ENCODE results near the gene MCOLN1. TPM values are rescaled to one million over a fixed set of nuclear protein-coding genes. Genes with fewer than 3 reads are reported as not detected.
A peak's percentile ranks its signal among the peaks of the same experiment; 100 is the strongest.

The MCOLN1 gene
- total RNA-seq, 1 experiment from 2014 or later, result 2.9 TPM

GRCh38 chr19:7522923-7523667, 671 bp downstream of the MCOLN1 start:
- no peak overlapping the region for H3K27ac ChIP-seq
- no peak for DNase-seq (ENCODE audit: low read depth in 1 of 2, low spot score in 2 of 2)

GRCh38 chr19:7524523-7524922, 2.1 kb downstream of the MCOLN1 start:
- no peak overlapping the region for H3K27ac ChIP-seq
- no peak for DNase-seq (ENCODE audit: low read depth in 1 of 2, low spot score in 2 of 2)

More at GRCh38 chr19:7522923-7523667, 671 bp downstream of the MCOLN1 start:
- H3K9me3 ChIP-seq (replicated peaks), result no peaks in the 10 kb centered on the region
- H3K36me3 ChIP-seq, result peaks cover 5% of the 10 kb centered on the region
- H3K27me3 ChIP-seq (replicated peaks), result no peaks in the 10 kb centered on the region
- peak overlapping the region; percentile 69 for H3K4me3 ChIP-seq
- peaks cover 14% of the 10 kb centered on the region for H3K4me1 ChIP-seq (replicated peaks)

GRCh38 chr19:7524992-7525739, 2.7 kb downstream of the MCOLN1 start:
- H3K4me3 ChIP-seq, result no peak overlapping the region
- no peak for DNase-seq (ENCODE audit: low read depth in 1 of 2, low spot score in 2 of 2)
- H3K27ac ChIP-seq, result no peak overlapping the region
- H3K27me3 ChIP-seq (replicated peaks), result no peaks in the 10 kb centered on the region
- peaks cover 9% of the 10 kb centered on the region for H3K36me3 ChIP-seq
- peaks cover 14% of the 10 kb centered on the region for H3K4me1 ChIP-seq (replicated peaks)
- no peaks in the 10 kb centered on the region for H3K9me3 ChIP-seq (replicated peaks)

More at GRCh38 chr19:7524523-7524922, 2.1 kb downstream of the MCOLN1 start:
- H3K9me3 ChIP-seq (replicated peaks), result no peaks in the 10 kb centered on the region
- H3K4me3 ChIP-seq, result no peak overlapping the region
- no peaks in the 10 kb centered on the region for H3K27me3 ChIP-seq (replicated peaks)
- H3K4me1 ChIP-seq (replicated peaks), result peaks cover 14% of the 10 kb centered on the region
- peaks cover 5% of the 10 kb centered on the region for H3K36me3 ChIP-seq

GRCh38 chr19:7526059-7526929, 3.9 kb downstream of the MCOLN1 start:
- Histone ChIP-seq H3K4me3 (no peak overlapping the region), H3K27me3 (replicated peaks) (no peaks in the 10 kb centered on the region)
- no peak for DNase-seq (ENCODE audit: low read depth in 1 of 2, low spot score in 2 of 2)

GRCh38 chr19:7527516-7528191, 5.2 kb downstream of the MCOLN1 start:
- H3K4me3 ChIP-seq, result no peak overlapping the region
- no peak for DNase-seq (ENCODE audit: low read depth in 1 of 2, low spot score in 2 of 2)
- no peaks in the 10 kb centered on the region for H3K27me3 ChIP-seq (replicated peaks)
- H3K9me3 ChIP-seq (replicated peaks), result no peaks in the 10 kb centered on the region
- H3K27ac ChIP-seq, result no peak overlapping the region
- peaks cover 8% of the 10 kb centered on the region for H3K4me1 ChIP-seq (replicated peaks)
- peaks cover 9% of the 10 kb centered on the region for H3K36me3 ChIP-seq

More at GRCh38 chr19:7526059-7526929, 3.9 kb downstream of the MCOLN1 start:
- Histone ChIP-seq H3K36me3 (peaks cover 9% of the 10 kb centered on the region), H3K4me1 (replicated peaks) (peaks cover 14% of the 10 kb centered on the region), H3K9me3 (replicated peaks) (no peaks in the 10 kb centered on the region), H3K27ac (no peak overlapping the region)

- H3K4me1 ChIP-seq (replicated peaks), result peaks cover 4% of the 10 kb centered on the region
- DNase-seq (ENCODE audit: low read depth in 1 of 2, low spot score in 2 of 2), result no peak
- no peaks in the 10 kb centered on the region for H3K9me3 ChIP-seq (replicated peaks)
- no peak overlapping the region for H3K4me3 ChIP-seq
- H3K27me3 ChIP-seq (replicated peaks), result no peaks in the 10 kb centered on the region
- H3K36me3 ChIP-seq, result peaks cover 14% of the 10 kb centered on the region
- no peak overlapping the region for H3K27ac ChIP-seq
These were observed 5.7 kb downstream of the MCOLN1 start for GRCh38 chr19:7528192-7528519.

- H3K36me3 ChIP-seq, result peaks cover 19% of the 10 kb centered on the region
- no peaks in the 10 kb centered on the region for H3K9me3 ChIP-seq (replicated peaks)
- peaks cover 5% of the 10 kb centered on the region for H3K4me1 ChIP-seq (replicated peaks)
- H3K27ac ChIP-seq, result no peak overlapping the region
- no peaks in the 10 kb centered on the region for H3K27me3 ChIP-seq (replicated peaks)
- no peak for DNase-seq (ENCODE audit: low read depth in 1 of 2, low spot score in 2 of 2)
- no peak overlapping the region for H3K4me3 ChIP-seq
These were observed 6.3 kb downstream of the MCOLN1 start for GRCh38 chr19:7528522-7529245.

- no peak overlapping the region for H3K4me3 ChIP-seq
- no peak overlapping the region for H3K27ac ChIP-seq
- no peaks in the 10 kb centered on the region for H3K9me3 ChIP-seq (replicated peaks)
- DNase-seq (ENCODE audit: low read depth in 1 of 2, low spot score in 2 of 2), result no peak
- H3K4me1 ChIP-seq (replicated peaks), result peaks cover 8% of the 10 kb centered on the region
- H3K27me3 ChIP-seq (replicated peaks), result no peaks in the 10 kb centered on the region
- H3K36me3 ChIP-seq, result peaks cover 19% of the 10 kb centered on the region
These were observed 6.8 kb downstream of the MCOLN1 start for GRCh38 chr19:7529246-7529600.

- no peak for DNase-seq (ENCODE audit: low read depth in 1 of 2, low spot score in 2 of 2)
- H3K36me3 ChIP-seq, result peaks cover 19% of the 10 kb centered on the region
- H3K27me3 ChIP-seq (replicated peaks), result no peaks in the 10 kb centered on the region
- H3K4me3 ChIP-seq, result no peak overlapping the region
- no peaks in the 10 kb centered on the region for H3K9me3 ChIP-seq (replicated peaks)
- no peak overlapping the region for H3K27ac ChIP-seq
- H3K4me1 ChIP-seq (replicated peaks), result peaks cover 10% of the 10 kb centered on the region
These were observed 7.4 kb downstream of the MCOLN1 start for GRCh38 chr19:7529610-7530490.

GRCh38 chr19:7533281-7533885, 11.0 kb downstream of the MCOLN1 start:
- H3K27me3 ChIP-seq (replicated peaks), result no peaks in the 10 kb centered on the region
- H3K4me3 ChIP-seq, result peak overlapping the region; percentile 78
- peaks cover 18% of the 10 kb centered on the region for H3K4me1 ChIP-seq (replicated peaks)
- 0 out of 2 replicates have a peak overlapping the region, but pooled peaks have one; percentile 44 for H3K27ac ChIP-seq
- peaks cover 20% of the 10 kb centered on the region for H3K36me3 ChIP-seq
- no peaks in the 10 kb centered on the region; the same call in 1 of the 2 replicates for H3K9me3 ChIP-seq (replicated peaks)
- peak in 1 of 2 experiments; percentile 19 for DNase-seq (ENCODE audit: low read depth in 1 of 2, low spot score in 2 of 2)

GRCh38 chr19:7533925-7534480, 11.6 kb downstream of the MCOLN1 start:
- H3K36me3 ChIP-seq, result peaks cover 26% of the 10 kb centered on the region
- H3K27me3 ChIP-seq (replicated peaks), result no peaks in the 10 kb centered on the region
- no peaks in the 10 kb centered on the region; the same call in 1 of the 2 replicates for H3K9me3 ChIP-seq (replicated peaks)
- peaks cover 18% of the 10 kb centered on the region for H3K4me1 ChIP-seq (replicated peaks)
- peak overlapping the region; percentile 78 for H3K4me3 ChIP-seq
- peak; percentile 55 to 80 for DNase-seq (ENCODE audit: low read depth in 1 of 2, low spot score in 2 of 2)
- H3K27ac ChIP-seq, result peak overlapping the region; percentile 55
